ACHN (cell line): Measurements from ENCODE around the gene SMC6.

ENCODE experiments used
- DNase-seq: peaks from one replicate; pipeline ENCODE4 v3.0.0-alpha.2; 2015
- in situ Hi-C: cut with HindIII; loops from 2 replicates; pipeline ENCODE4 v1.10.0; 2017; ENCODE audit warnings: low sequenced_read_pairs, low pct_ligation_motif_present, low pct_unique_long_range_greater_than_20kb

Gene SMC6

DNA sequence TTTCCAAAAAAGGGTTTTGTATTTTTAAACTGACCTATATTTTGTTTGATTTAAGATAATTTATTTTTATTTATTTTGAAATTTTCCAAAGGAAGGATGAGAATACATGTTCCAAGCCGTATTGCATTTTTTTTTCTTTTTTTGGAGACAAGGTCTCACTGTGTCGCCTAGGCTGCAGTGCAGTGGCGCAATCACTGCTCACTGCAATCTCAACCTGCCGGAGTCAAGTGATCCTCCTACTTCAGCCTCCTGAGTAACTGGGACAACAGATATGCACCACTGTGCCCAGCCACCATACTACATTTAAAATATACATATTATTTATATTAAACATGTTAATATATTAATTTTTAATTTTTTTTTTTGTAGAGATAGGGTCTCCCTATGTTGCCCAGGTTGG lies 15.3 kb upstream of the SMC6 start:
- in situ Hi-C loops: no loop called here
- no peak for DNase-seq

DNA sequence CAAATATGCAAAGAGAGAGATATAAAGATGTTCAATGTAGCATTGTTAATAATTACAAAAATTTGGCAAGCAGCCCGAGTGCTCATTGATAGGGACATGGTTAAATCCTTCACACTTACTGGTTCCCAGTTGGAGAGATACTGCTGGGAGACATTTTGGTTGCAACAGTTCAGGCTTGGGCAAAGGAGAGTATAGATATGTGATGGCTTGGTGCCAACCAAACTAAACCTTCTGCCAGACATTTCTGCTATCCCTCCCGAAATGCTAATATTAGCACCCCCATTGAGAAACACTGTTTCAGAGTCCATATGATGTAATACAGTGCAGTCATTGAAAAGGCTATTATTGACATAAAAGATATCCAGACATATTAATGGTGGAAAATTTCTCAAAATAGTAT lies 11.8 kb upstream of the SMC6 start:
- in situ Hi-C loops: no loop called here
- peak; percentile 28 for DNase-seq

DNA sequence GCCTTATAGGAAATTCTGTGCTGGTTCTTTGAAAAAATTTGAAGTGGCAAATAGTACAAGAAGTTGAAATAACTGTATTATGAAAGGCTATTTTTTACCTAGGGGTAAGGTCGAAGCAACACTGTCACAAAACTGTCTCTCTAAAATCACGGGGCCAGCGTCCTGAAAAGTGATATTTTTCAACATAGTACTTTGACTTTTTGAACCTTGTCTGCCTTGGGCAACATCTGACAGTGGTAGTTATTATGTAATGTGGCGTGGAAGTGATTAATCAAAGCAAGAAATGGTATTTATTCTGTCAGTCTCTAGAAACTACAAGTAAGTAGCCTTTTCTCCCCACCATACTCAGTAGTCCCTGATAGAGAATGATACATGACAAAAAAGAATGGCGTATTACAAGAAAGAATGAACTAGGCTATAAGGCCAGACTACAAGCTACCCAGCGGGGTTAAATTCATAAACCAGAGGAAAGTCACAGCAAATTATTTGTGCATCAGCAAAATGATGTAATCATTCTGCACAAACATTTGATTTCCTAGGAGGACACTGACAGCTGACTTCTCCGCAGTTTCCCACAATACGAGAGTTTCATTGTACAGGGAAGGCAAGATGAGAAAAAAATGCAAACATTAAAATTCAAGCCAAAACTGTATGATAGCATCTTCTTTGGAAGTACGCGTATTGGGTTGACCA lies 10.2 kb upstream of the SMC6 start:
- in situ Hi-C loops: no loop called here
- no peak for DNase-seq

DNA sequence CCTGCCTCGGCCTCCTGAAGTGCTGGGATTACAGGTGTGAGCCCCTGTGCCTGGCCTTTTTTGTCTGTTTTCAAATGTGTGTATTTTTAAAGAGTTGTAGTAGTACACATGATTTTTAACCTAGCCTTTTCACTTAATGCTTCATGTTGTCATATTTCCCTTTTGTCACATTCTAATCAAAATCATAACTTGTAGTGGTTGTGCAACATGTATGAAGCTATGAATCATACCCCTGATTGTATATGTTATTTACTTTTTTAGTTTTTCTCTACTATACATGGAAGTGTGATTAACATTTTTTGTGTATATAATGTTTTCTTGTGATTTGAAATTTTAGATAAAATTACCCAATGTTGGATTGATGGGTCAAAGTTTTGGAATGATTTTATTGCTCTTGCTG lies 8.8 kb upstream of the SMC6 start:
- DNase-seq: no peak
- in situ Hi-C loops: no loop called here

DNA sequence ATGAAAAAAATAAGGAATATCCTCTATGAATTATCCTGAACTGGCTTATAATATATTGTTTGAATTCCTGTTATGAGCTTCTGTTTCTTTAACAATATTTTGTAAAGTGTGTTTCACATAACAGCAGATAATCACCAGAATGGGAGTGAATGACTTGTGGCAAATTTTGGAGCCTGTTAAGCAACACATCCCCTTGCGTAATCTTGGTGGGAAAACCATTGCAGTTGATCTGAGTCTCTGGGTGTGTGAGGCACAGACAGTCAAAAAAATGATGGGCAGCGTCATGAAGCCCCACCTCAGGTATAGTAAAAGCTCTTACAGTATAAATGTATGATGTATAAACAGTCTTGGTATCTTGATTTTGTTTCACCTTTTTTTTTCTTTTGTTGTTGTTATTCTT lies 6.2 kb upstream of the SMC6 start:
- no peak for DNase-seq
- in situ Hi-C loops: no loop called here

DNA sequence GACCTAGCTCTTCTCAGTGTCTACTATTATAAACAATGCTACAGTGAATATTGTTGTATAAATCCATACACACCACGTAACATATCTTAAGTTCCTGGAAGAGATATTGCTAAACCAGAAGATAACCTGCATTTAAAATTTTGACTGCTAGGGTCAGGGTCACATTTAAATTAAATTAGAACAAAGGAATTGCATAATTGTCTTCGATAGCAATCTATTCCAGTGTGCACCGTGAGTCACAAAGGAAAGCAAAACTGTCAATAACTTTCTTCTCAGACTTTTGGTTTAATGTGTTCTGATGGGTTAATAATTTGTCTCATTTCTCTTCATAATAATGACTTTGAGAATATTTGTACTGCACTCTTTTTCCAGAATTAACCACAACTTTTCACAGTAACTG lies 4.5 kb upstream of the SMC6 start:
- in situ Hi-C loops: no loop called here
- DNase-seq: no peak

DNA sequence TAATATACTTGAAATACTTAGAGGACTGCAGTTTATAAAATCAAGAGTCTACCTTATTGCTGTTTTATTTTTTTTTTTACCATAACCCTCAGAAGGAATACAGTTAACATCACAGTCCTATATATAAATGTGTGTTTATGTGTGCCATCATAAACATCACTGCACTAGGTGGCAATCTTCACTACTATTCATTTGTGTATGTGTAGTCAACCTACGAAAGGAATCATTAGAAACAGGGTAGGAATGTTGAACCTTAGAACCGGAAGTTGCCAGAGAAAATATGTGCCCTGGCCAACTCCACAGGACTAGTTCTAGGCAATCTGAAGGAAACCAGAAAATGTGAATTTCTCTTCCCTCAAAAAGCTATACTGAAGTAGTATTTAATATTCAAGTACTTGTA lies 3.7 kb upstream of the SMC6 start:
- in situ Hi-C loops: no loop called here
- DNase-seq: peak; percentile 83

DNA sequence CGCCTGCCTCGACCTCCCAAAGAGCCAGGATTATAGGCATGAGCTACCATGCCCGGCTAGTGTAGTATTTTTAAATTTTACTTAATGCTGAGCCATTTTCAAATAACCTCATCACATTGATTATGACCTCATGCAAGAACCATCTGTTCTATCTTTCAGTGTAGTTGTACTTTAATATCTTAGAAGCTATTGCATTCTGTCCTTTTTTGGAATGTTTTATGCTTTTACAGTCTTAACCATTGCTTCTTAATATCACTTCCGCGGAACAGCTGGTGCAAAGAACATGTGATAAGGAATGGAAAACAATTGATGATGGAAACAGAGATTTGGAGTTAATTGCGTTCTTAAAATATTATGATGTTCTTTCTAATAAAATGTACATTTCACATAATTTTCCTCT lies 3.1 kb upstream of the SMC6 start:
- DNase-seq: peak; percentile 70
- in situ Hi-C loops: no loop called here

DNA sequence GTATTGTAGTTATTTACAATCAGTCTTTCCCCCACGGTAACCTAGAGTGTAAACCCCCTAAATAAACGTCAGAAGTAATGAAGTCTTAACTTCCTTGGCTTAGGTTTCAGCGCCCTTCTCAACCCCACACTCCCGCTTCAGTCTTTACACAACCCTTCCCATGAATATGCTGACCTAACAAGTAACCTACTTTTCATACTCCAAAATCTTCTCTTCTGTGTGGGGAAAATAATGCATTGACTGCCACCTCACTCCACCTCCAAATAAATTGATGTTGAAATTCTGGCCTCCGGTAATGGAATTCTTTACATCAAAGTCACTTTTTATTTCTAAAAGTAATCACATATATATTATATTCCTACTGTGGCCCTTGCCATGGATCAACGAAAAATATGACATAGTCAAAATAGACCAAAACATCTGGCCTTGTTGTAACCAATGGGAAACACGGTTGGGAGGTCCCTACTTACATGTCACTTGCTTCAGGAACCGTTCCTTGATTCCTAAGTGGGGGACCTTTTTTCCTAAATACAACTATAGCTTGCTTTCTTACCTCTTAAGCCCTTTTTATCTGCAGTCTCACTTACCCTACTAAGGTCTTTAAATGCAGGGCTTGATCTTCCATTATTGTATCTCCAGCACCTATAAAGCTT lies 1.3 kb upstream of the SMC6 start:
- DNase-seq: peak; percentile 29
- in situ Hi-C loops: no loop called here

DNA sequence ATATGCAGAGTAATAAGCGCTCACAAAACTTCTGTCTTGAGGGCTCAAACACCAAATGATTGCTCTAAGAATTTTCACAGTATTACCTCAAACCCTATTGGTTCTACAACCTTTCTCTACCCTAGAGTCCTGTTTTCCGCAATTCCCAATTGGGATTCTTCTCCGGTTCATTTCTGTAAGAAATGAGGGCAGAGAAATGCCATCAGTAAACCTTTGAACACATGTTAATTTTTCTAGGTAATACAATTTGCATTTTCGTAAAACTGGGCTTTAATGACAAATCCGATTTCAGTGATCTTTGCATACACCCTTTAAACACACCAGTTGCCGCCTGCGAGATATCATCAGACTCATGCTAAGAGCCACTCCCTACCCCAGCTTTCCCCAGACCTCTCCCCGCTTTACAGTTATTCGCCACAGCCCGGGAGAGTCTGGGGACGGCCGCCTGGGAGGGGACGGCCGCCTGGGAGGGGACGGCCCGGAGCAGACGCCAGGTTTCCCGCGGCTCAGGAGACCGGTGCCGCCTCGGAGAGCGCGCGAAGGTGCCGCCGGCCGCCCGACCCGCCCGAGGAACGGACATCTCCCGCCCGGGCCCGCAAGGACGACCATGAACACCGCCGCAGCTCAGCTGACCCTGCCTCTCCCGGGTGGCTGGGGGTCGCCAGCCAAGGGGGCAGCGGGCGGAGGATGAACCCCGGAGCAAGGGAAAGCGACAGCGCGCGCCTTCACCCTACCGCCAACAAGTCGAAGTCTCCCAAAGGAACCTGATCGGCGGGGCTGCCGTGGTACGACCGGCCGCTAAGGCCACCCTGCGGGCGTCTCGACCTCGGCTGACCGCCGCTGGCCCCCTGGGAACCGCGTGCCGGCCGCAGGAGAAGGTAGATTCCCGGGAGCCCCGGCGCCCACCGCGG lies 463 bp downstream of the SMC6 start:
- peak; percentile 40 for DNase-seq
- in situ Hi-C loops: no loop called here

DNA sequence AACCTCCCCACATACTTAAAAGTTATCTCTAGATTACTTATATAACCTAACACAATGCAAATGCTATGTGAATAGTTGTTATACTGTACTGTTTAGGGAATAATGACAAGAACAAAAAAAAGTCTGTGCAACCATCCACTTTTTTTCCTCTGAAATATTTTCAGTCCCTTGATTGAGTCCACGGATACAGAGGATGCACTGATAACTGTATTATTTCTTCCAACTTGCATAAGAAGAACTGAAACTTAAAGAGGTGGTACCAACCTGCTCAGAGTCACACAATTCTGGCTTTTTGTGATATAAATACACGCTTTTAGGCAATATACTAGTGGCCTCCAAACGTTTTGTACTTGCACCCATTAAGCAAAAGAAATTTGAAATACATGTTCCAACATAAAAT lies 1.4 kb downstream of the SMC6 start:
- no peak for DNase-seq
- in situ Hi-C loops: no loop called here

DNA sequence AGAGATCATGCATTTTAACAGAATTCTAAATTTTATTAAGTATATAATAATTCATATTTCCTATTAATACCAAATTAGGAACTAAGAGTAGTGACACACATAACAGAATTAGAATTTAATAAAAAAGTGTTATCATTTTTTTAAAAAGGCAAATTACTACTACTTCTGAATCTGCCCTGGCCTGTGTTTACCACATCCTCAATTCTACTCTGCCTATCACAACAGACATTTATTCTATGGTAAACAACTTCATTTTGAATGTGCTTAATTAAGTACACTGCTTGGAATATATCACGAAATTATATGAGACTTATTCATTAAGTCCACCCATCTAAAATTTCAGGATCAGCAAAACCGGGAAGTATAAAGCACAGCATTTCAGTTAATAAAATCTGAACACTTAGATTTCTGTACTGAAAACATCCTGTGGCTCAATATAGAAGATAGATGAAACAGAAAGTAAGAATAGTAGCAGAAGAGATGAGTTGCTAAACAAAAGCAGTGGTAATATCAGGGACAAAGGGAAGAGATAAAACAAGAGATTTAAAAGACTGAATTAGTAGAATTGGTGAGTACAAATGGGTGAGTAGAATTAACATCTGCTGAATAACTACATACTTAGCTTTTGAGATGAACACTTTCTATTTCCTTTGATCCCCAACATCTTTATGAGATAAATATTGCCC lies 3.7 kb downstream of the SMC6 start:
- in situ Hi-C loops: no loop called here
- no peak for DNase-seq

DNA sequence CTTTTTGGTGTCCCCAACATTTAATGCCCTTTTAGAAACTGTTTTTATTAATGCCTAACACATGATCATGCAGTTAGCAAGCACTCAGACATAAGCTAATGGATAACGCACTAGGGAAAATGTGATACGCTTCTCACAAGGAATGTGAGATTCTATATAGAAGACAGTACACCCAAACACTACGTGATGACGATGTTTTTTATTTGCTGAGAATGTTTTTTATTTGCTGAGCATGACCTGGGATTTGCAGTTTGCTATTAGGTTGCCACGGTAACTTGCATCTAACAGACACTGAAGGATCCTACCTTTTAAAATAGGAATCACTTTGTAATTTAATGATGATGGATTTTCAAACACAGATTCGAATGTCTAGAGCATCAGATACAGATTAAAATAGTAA lies 4.9 kb downstream of the SMC6 start:
- no peak for DNase-seq
- in situ Hi-C loops: no loop called here

DNA sequence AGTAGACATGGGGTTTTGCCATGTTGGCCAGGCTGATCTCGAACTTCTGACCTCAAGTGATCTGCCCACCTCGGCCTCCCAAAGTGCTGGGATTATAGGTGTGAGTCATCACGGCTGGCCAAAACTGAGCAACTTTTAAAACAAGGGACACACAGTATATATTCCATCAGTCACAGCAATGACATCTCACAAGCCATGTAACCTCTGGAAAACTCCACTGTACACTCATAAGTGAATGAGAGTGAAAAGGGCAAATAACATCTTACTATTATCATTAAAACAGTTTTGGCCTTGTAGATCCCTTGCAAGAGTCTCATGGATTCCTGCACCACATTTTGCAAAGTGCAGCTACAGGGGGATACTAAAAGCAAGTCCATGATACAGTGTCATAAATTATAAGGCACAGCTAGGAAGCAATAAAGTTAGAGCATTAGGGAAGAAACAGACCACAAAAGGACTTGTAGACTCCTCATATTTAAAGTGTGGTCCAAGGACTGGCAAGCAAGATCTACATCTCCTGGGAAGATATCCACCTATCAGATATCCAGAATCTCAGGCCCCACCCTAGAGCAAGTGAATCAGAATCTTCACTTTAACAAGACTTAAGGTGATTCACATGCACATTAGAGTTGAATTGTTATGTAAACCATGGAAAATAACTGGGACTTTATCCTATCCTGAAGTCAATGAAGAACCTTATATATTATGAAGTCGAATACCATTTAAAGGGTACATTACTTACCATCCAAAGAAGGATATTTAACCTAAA lies 5.7 kb downstream of the SMC6 start:
- in situ Hi-C loops: no loop called here
- no peak for DNase-seq

DNA sequence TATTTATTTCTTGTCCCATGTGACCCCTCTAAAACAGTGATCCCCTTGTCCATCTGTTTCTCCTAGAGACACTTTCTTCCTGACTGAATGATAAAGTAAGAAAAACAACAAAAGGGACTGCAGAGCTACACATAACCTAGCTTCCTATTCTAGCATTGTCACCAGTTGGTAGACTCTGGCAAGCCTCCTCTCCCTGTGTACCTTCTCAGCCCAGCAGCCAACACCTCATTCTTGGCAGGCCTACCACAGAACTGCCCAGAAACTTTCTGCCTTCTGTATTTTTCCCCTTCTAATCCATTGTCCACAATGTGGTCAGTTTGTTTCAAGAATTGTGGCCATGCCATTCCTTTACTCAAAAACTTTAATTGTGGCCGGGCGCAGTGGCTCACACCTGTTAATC lies 13.4 kb downstream of the SMC6 start:
- no peak for DNase-seq
- in situ Hi-C loops: no loop called here

DNA sequence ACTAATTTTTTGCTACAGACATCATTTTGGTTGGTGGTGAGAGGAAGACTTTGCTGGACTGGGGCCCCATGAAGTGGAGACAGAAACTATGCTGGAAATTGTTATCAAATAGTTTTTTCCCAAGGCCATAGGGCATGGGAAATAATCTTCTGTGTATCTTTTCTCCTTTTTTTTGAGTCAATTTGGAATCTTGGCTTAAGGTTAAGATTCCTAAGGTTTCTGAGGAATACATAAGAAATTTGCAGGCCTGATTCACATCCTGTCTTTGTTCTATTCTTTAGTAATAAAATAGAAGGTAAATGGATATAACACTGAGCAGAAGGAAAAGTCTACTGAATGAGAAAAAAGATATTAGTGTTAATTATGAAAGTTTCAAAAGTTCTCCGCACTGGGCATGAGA lies 16.6 kb downstream of the SMC6 start:
- in situ Hi-C loops: no loop called here
- DNase-seq: no peak

DNA sequence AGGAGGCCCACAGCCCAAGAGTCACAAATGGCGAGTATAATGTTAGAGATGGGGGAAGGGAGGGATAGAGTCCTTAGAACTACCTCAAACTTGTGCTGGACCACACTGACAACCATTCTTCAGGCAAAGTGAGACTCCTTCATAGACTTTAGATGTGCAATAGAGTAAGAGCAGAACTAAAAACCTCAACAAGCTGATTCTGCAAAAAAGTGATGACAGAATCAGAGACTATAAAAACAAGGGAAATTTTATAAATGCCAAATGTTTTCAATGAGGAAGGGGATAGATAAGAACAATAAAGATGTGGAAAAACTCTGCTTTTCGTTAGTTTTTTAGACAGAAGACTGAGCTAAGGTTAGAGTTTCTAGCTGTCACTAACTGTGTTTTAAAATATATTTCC lies 17.7 kb downstream of the SMC6 start:
- DNase-seq: no peak
- in situ Hi-C loops: no loop called here

DNA sequence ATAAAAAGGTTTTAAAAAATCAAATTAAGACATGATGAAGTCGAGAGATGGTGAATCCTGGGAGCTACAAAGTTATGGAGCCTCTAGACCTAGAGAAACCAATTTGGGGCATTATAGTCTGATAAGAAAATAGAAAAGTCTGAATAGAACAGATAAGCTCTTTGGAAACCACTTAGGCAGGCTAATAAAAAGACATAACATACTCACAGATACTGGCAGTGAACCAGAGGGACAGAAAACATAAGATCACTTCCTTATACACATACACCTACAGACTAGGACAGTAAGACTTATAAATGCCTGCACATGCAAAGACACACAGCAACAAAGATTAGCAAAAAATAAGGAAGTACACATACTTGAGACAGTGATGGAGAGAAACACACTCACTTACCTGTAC lies 20.0 kb downstream of the SMC6 start:
- in situ Hi-C loops: no loop called here
- no peak for DNase-seq
